GM19025 (cell line): Measurements from ENCODE around the gene MPRIP.
"Not testable (repeated sequence)": the region's sequence is repeated elsewhere in the genome, so short reads cannot be mapped to it uniquely, and the experiment has no call there.

ENCODE experiments used
- ATAC-seq: cut with Tn5 transposase; IDR thresholded peaks from one replicate; pipeline ENCODE4 v1.9.1; 2021; ENCODE audit warnings: mild to moderate bottlenecking, low read depth, moderate library complexity; ENCODE audit not compliant: unreplicated experiment

MPRIP gene

GRCh38 chr17:17042384-17042736 lies at the start of gene MPRIP:
TSS of gene MPRIP (plus strand) at chr17:17042457. CDS start at chr17:17042849, 392 bp downstream.
- ATAC-seq = peak; percentile 13

- no peak for ATAC-seq
Observed at GRCh38 chr17:16994631-16995030, 47.6 kb upstream of the MPRIP start.

- no peak for ATAC-seq
Observed at GRCh38 chr17:16995930-16996329, 46.3 kb upstream of the MPRIP start.

- not testable (repeated sequence) for ATAC-seq
Observed at GRCh38 chr17:16996726-16997125, 45.5 kb upstream of the MPRIP start.

- ATAC-seq = no peak
Observed at GRCh38 chr17:16997514-16998429, 44.5 kb upstream of the MPRIP start.

GRCh38 chr17:16999931-17000625 lies 42.2 kb upstream of the MPRIP start:
- ATAC-seq = no peak

- ATAC-seq = no peak
Observed at GRCh38 chr17:17001076-17001777, 41.0 kb upstream of the MPRIP start.

- no peak for ATAC-seq
Observed at GRCh38 chr17:17001874-17002520, 40.3 kb upstream of the MPRIP start.

- ATAC-seq = not testable (repeated sequence)
Observed at GRCh38 chr17:17002731-17003715, 39.2 kb upstream of the MPRIP start.

- ATAC-seq = no peak
Observed at GRCh38 chr17:17004251-17004996, 37.8 kb upstream of the MPRIP start.

- not testable (repeated sequence) for ATAC-seq
Observed at GRCh38 chr17:17004997-17005614, 37.2 kb upstream of the MPRIP start.

GRCh38 chr17:17007891-17008290 lies 34.4 kb upstream of the MPRIP start:
- not testable (repeated sequence) for ATAC-seq

GRCh38 chr17:17008621-17009397 lies 33.4 kb upstream of the MPRIP start:
- ATAC-seq = not testable (repeated sequence)

GRCh38 chr17:17009972-17010371 lies 32.3 kb upstream of the MPRIP start:
- ATAC-seq = not testable (repeated sequence)

- ATAC-seq = not testable (repeated sequence)
Observed at GRCh38 chr17:17010545-17011034, 31.7 kb upstream of the MPRIP start.

GRCh38 chr17:17011043-17011907 lies 31.0 kb upstream of the MPRIP start:
- not testable (repeated sequence) for ATAC-seq
